ENCODE data around the gene ELFN2. TPM values are rescaled to one million over a fixed set of nuclear protein-coding genes. Genes with fewer than 3 reads are reported as not detected.

ELFN2 gene
- total RNA-seq, 1 experiment from 2014 or later = 30.8 TPM

DNA sequence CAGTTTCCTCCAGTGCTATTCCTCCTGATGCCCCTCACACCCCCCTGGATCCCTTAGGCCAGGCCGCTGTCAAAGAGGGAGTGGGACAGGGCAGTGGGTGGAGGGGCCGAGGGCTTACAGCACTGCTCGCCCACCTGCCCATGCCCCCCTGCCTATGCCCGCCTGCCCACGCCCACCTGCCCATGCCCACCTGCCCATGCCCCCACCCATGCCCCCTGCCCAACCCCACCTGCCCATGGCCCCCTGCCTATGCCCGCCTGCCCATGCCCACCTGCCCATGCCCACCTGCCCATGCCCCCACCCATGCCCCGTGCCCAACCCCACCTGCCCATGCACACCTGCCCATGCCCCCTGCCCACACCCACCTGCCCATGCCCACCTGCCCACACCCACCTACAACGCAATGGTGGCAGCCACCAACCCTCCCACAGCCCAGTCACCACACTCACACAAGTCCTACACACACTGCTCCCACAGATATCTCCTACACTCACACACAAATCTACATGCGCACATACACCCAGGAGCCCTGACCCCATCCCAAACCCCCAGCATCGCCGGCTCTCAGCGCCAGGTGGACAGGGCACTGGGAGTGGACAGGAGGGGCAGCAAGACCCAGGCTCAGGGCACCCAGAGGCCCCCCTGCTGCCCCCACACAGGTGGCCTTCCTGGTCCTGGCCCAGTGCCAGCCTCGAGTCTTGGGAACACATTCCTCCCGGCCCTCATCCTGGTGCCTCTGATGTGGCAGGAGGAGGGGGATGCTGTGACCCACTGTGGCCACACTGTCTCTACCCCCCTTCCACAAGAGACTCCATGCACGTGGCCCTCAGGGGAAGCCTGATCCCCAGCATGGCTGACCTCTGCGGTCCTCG lies 83.2 kb downstream of the ELFN2 start:
- Histone ChIP-seq H4K20me1 (ENCODE audit: insufficient read depth) (no peaks in the 10 kb centered on the region), H2AFZ (no peak overlapping the region), H3K27me3 (ENCODE audit: insufficient read depth, low read depth) (no peaks in the 10 kb centered on the region), H3K4me2 (no peak overlapping the region), H3K9me3 (ENCODE audit: insufficient read depth, low read depth) (no peaks in the 10 kb centered on the region), H3K79me2 (ENCODE audit: low read depth) (no peaks in the 10 kb centered on the region), H3K36me3 (ENCODE audit: low read depth) (no peaks in the 10 kb centered on the region), H3F3A (ENCODE audit: insufficient read depth, low read depth) (peaks cover 23% of the 10 kb centered on the region; the same call in 1 of the 2 replicates), H3K4me1 (replicated peaks; ENCODE audit: insufficient read depth) (peaks cover 14% of the 10 kb centered on the region), H3K27ac (no peak overlapping the region), H3K9me2 (ENCODE audit: insufficient read depth) (no peaks in the 10 kb centered on the region), H3K4me3 (no peak overlapping the region)
- ChIA-PET CTCF (no interaction called here), POLR2A (ENCODE audit: unreplicated experiment) (no interaction called here)
- TF ChIP-seq EZH2 (IDR thresholded peaks at IDR 0.05; ENCODE audit: low read depth) (no peak), CTCF (conservative IDR thresholded peaks at IDR 0.05) (no peak)
- intact Hi-C loops (cut with micrococcal nuclease; ENCODE audit: unreplicated experiment) = no loop called here
- DNase-seq = no peak
- no TSS peak for BruUV-seq (replicated peaks)

DNA sequence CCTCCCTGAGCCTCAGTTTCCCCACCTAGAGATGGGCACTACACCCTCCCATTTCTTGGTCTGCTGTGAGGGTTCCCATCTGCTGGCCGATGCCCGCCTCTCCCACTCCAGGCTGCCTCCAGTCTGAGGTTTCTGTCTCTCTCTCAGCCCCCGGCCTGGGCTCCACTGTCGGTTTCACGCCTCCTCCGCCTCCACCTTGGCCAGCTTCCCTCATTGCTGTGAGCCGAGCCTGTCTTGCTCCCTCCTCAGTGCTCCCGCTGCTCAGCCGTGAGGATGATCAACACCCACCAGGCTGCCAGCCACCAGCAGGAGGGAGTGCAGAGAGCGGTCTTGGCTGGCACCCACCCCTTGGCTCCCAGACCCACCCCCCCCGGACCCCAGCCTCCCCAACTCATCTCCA lies 83.9 kb downstream of the ELFN2 start:
- peaks cover 21% of the 10 kb centered on the region for H3K4me1 ChIP-seq (replicated peaks; ENCODE audit: insufficient read depth)
- no peak overlapping the region for H3K4me2 ChIP-seq
- no TSS peak for BruUV-seq (replicated peaks)
- no peaks in the 10 kb centered on the region for H3K79me2 ChIP-seq (ENCODE audit: low read depth)
- H3K4me3 ChIP-seq = no peak overlapping the region
- TF ChIP-seq CTCF (conservative IDR thresholded peaks at IDR 0.05) (no peak), EZH2 (IDR thresholded peaks at IDR 0.05; ENCODE audit: low read depth) (no peak)
- no peak for DNase-seq
- no peaks in the 10 kb centered on the region for H3K9me2 ChIP-seq (ENCODE audit: insufficient read depth)
- H3F3A ChIP-seq (ENCODE audit: insufficient read depth, low read depth) = peaks cover 31% of the 10 kb centered on the region; the same call in 1 of the 2 replicates
- H3K9me3 ChIP-seq (ENCODE audit: insufficient read depth, low read depth) = no peaks in the 10 kb centered on the region
- no peak overlapping the region for H2AFZ ChIP-seq
- H4K20me1 ChIP-seq (ENCODE audit: insufficient read depth) = no peaks in the 10 kb centered on the region
- intact Hi-C loops (cut with micrococcal nuclease; ENCODE audit: unreplicated experiment) = no loop called here
- ChIA-PET CTCF (interaction anchor here (0.6 kb wide), 1 partner anchor 27 kb away, joined by 8 read pairs; no protein-coding TSS in a partner anchor), POLR2A (ENCODE audit: unreplicated experiment) (no interaction called here)
- no peaks in the 10 kb centered on the region for H3K36me3 ChIP-seq (ENCODE audit: low read depth)
- no peak overlapping the region for H3K27ac ChIP-seq
- no peaks in the 10 kb centered on the region for H3K27me3 ChIP-seq (ENCODE audit: insufficient read depth, low read depth)

DNA sequence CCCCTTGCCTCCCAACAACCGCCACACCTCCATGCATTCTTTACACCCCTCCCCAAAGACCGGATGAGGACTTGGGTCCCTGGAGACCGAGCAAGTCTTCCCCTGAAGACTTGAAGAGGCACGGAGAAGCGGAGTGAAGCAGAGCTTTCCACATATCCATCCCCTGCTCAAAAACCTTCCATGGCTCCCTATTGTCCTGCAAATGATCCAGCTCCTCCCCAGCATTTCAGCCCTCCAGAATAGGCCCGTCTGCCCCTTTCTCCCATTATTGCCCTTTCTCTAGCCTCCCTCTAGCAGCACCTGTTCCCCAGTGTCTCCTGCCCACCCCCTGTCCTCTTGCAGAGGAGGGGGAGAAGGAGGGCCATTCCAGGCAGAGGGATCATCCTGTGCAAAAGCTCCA lies 85.2 kb downstream of the ELFN2 start:
- Histone ChIP-seq H3K9me2 (ENCODE audit: insufficient read depth) (no peaks in the 10 kb centered on the region), H4K20me1 (ENCODE audit: insufficient read depth) (no peaks in the 10 kb centered on the region), H3K4me3 (no peak overlapping the region), H3K9me3 (ENCODE audit: insufficient read depth, low read depth) (no peaks in the 10 kb centered on the region), H3F3A (ENCODE audit: insufficient read depth, low read depth) (peaks cover 43% of the 10 kb centered on the region), H3K27ac (no peak overlapping the region), H3K27me3 (ENCODE audit: insufficient read depth, low read depth) (no peaks in the 10 kb centered on the region), H3K36me3 (ENCODE audit: low read depth) (no peaks in the 10 kb centered on the region), H2AFZ (no peak overlapping the region), H3K4me2 (no peak overlapping the region), H3K79me2 (ENCODE audit: low read depth) (no peaks in the 10 kb centered on the region), H3K4me1 (replicated peaks; ENCODE audit: insufficient read depth) (peaks cover 34% of the 10 kb centered on the region)
- TF ChIP-seq CTCF (conservative IDR thresholded peaks at IDR 0.05) (no peak), EZH2 (IDR thresholded peaks at IDR 0.05; ENCODE audit: low read depth) (no peak)
- ChIA-PET POLR2A (ENCODE audit: unreplicated experiment) (no interaction called here), CTCF (no interaction called here)
- BruUV-seq (replicated peaks) = no TSS peak
- intact Hi-C loops (cut with micrococcal nuclease; ENCODE audit: unreplicated experiment) = no loop called here
- DNase-seq = no peak
